ENCODE measurements around the gene ZSWIM2.

The ZSWIM2 gene

DNA sequence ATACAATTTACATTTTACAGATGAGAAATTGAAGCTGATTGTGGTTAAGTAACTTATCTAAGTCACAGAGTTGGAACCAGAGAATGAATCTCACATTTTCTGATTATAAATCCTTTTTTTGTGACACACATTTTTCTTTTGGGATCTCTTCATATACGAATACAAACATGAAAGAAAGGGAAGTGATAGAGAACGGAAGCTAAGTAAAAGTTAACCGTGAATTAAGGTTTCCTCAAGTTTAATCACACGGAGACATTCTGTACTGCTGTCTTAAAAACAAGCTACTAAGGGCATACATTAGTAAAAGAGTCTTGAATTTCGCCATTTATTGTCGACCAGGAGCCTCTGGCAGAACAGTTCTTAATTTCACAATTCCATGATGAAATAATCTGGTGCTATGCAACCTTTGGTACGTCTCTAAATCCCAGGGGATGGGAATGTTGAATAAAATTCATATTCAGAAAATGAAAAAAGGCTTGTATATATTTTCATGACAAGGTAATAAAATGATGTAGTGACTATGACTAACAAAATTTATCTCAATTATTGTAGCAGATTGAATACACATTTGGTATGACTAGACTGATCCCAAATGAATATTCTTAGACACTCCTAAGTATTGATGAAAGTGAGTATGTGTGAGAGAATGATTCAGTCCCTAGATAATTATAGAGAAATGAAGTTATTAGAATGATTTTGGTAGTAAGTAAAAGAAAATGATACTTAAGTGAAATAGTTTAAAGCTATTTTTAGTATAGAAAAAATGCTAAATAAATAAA is 40.3 kb upstream of the ZSWIM2 start:
- TF ChIP-seq, protein P1, sequence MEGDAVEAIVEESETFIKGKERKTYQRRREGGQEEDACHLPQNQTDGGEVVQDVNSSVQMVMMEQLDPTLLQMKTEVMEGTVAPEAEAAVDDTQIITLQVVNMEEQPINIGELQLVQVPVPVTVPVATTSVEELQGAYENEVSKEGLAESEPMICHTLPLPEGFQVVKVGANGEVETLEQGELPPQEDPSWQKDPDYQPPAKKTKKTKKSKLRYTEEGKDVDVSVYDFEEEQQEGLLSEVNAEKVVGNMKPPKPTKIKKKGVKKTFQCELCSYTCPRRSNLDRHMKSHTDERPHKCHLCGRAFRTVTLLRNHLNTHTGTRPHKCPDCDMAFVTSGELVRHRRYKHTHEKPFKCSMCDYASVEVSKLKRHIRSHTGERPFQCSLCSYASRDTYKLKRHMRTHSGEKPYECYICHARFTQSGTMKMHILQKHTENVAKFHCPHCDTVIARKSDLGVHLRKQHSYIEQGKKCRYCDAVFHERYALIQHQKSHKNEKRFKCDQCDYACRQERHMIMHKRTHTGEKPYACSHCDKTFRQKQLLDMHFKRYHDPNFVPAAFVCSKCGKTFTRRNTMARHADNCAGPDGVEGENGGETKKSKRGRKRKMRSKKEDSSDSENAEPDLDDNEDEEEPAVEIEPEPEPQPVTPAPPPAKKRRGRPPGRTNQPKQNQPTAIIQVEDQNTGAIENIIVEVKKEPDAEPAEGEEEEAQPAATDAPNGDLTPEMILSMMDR (IDR thresholded peaks at IDR 0.05; ENCODE audit: borderline replicate concordance, control extremely low read depth, extremely low read depth, insufficient read depth, missing control alignments): no peak
- in situ Hi-C loops (cut with MboI; ENCODE audit: low sequenced_read_pairs, unreplicated experiment): loop anchor here (25.0 kb wide), 1 partner anchor 573 kb away; no protein-coding TSS in a partner anchor

DNA sequence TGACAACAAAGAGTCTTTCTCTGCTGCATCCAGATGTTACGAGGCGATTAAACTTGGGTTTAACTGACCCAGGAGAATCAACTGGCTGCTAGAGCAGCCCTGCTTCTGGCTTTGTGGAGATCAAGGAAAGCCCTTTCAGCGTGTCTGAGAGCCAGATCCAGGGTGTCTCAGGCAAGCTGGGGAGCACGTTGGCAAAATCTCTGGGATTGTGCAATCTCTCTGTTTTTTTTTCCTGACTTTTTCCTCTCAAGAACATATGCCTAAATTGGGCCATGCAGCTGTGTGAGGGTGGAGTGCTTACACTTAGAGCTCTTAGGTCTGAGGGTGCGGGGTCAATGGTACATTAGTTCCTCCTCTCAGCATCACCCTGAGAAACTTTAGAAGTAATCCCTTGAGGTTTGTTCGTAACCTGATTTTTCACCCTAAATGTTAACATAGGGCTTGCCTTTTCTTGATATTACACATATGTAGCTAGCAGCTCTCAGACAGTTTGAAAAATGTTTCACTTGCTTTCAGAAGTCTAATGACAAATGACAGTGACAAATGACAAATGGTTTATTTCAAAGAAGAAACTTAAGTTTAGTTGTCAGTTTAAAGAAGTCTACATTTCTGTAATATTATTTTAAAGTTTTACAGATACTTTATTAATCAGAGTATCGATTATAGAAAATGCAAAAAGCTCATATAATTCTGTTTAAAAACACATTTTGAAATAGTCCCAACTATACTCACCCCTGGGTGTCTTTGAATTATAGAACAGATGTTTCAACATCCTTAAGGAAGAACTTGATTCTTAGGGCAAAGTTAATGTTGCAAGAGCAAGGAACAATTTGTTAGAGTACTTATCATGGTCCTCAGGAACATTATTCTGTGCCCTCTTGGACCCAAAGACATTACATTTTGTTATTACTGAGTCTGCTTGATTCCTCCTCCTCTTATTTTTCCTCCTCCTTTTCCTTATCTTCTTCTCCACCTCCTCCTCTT is 38.4 kb upstream of the ZSWIM2 start:
- TF ChIP-seq, protein P1 (IDR thresholded peaks at IDR 0.05; ENCODE audit: borderline replicate concordance, control extremely low read depth, extremely low read depth, insufficient read depth, missing control alignments): no peak
- no peak for DNase-seq (ENCODE audit: low spot score)
- in situ Hi-C loops (cut with MboI; ENCODE audit: low sequenced_read_pairs, unreplicated experiment): loop anchor here (25.0 kb wide), 1 partner anchor 575 kb away; no protein-coding TSS in a partner anchor

More for the DNA sequence above, 40.3 kb upstream of the ZSWIM2 start:
- no peak for DNase-seq (ENCODE audit: low spot score)

DNA sequence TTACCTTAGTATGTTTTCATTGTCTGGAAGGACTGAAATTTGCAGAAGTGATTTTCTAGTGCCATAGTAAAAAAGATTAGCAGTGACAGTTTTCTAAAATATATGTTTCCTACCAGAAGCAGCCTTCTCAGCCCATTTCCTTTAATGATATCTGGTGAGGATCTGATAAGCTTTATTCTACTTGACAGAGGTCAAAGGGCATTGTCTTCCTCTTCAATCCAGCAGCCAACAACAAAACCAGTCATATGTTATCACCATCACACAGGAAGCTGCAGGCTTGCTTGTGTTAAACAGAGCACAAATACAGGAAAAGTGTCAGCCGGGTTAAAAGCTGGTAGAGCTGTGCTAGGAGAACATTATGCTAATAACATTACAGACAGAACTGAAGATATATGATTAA is 35.6 kb upstream of the ZSWIM2 start:
- TF ChIP-seq, protein P1 (IDR thresholded peaks at IDR 0.05; ENCODE audit: borderline replicate concordance, control extremely low read depth, extremely low read depth, insufficient read depth, missing control alignments): no peak
- DNase-seq (ENCODE audit: low spot score): no peak
- in situ Hi-C loops (cut with MboI; ENCODE audit: low sequenced_read_pairs, unreplicated experiment): loop anchor here (25.0 kb wide), 1 partner anchor 578 kb away; no protein-coding TSS in a partner anchor

DNA sequence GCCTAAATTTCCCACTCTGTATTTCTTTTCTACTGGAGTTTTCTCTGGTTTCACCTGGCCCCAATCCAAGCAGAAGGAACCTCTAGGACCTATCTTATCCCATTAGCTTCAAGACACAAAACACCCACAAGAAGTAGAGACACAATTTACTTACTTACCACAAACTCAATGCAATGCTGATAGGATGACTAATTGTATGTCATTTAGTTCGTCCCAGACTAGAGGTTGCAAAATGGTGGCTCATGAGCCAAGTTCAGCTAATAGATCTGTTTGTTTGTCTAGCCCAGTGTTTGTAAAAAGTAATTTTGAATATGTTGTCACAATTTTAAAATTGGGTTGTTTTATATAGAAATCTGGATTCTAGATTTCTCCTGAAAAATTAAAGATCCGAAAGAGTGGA is 34.7 kb upstream of the ZSWIM2 start:
- in situ Hi-C loops (cut with MboI; ENCODE audit: low sequenced_read_pairs, unreplicated experiment): loop anchor here (25.0 kb wide), 1 partner anchor 579 kb away; no protein-coding TSS in a partner anchor

DNA sequence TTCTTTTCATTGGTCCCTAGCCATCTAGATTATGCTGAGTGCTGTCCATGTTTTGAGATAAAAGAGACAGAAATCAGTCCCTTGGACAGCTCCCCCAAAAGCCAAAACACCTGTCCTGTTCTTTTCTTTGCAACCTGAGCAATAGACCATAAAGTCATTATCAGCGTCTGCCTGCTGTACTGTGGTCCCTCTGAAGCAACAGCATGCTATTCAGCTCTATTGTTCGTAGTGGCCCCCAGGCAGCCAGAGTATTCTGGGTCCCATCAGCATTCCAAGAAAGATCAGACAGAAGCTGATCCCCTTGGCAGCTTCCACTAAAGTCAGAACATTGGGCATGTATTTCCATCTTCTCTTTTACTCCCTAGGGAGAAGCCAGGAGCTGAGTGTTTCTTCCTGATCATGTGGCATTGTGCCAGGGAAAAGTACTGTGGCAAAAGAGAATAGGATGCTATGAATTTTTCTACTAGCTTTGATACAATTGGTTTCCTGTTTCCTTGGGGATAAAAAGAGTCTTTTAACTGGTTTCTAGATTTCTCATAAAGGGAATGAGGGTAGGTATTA is 33.6 kb upstream of the ZSWIM2 start:
- in situ Hi-C loops (cut with MboI; ENCODE audit: low sequenced_read_pairs, unreplicated experiment): loop anchor here (25.0 kb wide), 1 partner anchor 580 kb away; no protein-coding TSS in a partner anchor
- TF ChIP-seq, protein P1 (IDR thresholded peaks at IDR 0.05; ENCODE audit: borderline replicate concordance, control extremely low read depth, extremely low read depth, insufficient read depth, missing control alignments): no peak
- DNase-seq (ENCODE audit: low spot score): no peak

More for the DNA sequence above, 34.7 kb upstream of the ZSWIM2 start:
- TF ChIP-seq, protein P1 (IDR thresholded peaks at IDR 0.05; ENCODE audit: borderline replicate concordance, control extremely low read depth, extremely low read depth, insufficient read depth, missing control alignments): no peak
- no peak for DNase-seq (ENCODE audit: low spot score)

DNA sequence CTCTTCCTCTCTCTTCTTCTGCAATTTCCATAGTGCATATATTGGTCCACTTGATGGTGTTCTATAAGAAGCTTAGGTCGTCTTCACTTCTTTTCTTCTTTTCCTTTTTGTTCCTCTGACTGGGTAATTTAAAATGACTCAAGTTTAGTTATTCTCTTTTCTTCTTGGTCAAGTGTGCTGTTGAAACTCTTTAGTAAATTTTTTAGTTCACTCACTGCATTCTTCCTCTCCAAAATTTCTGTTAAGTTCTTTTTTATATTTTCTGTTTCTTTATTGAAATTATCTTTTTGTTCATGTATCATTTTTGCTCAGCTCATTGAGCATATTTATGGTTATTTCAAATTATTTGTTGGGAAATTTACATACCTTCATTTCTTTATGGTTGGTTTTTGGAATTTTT is 32.7 kb upstream of the ZSWIM2 start:
- TF ChIP-seq, protein P1 (IDR thresholded peaks at IDR 0.05; ENCODE audit: borderline replicate concordance, control extremely low read depth, extremely low read depth, insufficient read depth, missing control alignments): no peak
- no peak for DNase-seq (ENCODE audit: low spot score)
- in situ Hi-C loops (cut with MboI; ENCODE audit: low sequenced_read_pairs, unreplicated experiment): loop anchor here (25.0 kb wide), 1 partner anchor 581 kb away; no protein-coding TSS in a partner anchor

All from GM13976 (cell line).